VCaP (cell line): ENCODE measurements around the gene HOATZ.
A peak's percentile ranks its signal among the peaks of the same experiment; 100 is the strongest.

Experiments used
- H3K27ac ChIP-seq: fragments of 450-650 bp; 2 replicates; pipeline ENCODE4 v1.5.1; 2017
- TF ChIP-seq, protein P1 (sequence below): fragments of 450-650 bp; conservative IDR thresholded peaks from 2 replicates; pipeline ENCODE4 v1.5.1; 2017; ENCODE audit warnings: mild to moderate bottlenecking, moderate library complexity

HOATZ gene

DNA sequence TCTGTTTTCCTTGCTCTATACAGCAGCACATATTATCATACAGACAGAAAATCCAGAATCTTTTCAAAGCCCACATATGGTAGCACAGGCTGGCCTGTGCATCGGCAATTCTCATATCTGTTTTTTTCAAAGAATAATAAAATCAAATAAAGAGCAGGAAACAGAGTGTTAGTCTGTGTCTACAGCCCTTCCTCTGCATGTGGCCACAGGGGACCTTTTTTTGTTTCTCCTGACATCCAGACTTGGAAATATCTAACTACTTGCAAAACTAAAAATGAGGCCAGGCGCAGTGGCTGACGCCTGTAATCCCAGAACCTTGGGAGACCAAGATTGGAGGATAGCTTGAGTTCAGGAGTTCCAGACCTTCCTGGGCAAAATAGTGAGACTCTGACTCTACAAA lies 46.2 kb downstream of the HOATZ start:
- TF ChIP-seq, protein P1, sequence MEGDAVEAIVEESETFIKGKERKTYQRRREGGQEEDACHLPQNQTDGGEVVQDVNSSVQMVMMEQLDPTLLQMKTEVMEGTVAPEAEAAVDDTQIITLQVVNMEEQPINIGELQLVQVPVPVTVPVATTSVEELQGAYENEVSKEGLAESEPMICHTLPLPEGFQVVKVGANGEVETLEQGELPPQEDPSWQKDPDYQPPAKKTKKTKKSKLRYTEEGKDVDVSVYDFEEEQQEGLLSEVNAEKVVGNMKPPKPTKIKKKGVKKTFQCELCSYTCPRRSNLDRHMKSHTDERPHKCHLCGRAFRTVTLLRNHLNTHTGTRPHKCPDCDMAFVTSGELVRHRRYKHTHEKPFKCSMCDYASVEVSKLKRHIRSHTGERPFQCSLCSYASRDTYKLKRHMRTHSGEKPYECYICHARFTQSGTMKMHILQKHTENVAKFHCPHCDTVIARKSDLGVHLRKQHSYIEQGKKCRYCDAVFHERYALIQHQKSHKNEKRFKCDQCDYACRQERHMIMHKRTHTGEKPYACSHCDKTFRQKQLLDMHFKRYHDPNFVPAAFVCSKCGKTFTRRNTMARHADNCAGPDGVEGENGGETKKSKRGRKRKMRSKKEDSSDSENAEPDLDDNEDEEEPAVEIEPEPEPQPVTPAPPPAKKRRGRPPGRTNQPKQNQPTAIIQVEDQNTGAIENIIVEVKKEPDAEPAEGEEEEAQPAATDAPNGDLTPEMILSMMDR, result no peak
- no peak overlapping the region for H3K27ac ChIP-seq

DNA sequence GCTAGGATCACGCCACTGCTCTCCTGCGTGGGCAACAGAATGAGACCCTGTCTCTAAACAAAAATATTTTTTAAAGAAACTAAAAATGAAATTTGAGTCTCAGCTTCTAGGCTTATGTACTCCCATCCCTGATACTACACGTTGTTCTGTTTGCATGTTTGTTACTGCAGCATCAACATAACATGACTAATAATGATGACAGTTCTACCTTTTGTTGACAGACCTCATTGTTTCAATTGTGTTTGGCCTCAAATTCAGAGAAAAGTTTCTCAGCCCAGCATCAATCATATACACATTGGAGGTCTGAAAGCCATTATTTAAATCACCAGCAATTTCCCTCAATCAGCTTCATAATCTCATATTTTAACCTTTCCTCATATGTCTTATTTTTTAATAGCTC lies 46.7 kb downstream of the HOATZ start:
- TF ChIP-seq, protein P1, result no peak
- no peak overlapping the region for H3K27ac ChIP-seq

DNA sequence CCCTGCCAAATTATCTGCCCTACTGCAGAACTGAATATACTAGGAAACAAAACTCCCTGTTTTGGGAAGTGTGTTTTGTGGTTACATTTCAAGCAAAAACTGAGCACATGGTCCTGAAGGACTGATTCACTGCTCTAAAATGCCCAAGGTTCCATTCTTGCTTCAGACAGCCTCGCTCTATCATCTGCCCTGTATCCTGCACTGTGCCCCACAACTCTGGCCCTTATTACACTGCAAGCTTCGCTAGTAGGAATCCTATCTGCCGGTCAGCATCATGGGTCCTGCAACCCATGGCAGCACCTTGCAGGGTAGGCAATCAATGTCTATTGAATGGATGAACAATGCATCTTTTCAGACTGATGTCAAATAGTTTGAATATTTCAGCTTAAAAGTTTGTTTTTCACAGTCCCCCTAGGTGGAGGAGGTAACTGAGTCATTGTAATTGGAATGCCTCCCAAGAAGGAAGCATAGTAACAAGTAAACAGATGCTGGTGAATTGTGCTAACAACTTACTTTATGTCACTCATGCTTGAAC lies 47.3 kb downstream of the HOATZ start:
- H3K27ac ChIP-seq, result no peak overlapping the region

DNA sequence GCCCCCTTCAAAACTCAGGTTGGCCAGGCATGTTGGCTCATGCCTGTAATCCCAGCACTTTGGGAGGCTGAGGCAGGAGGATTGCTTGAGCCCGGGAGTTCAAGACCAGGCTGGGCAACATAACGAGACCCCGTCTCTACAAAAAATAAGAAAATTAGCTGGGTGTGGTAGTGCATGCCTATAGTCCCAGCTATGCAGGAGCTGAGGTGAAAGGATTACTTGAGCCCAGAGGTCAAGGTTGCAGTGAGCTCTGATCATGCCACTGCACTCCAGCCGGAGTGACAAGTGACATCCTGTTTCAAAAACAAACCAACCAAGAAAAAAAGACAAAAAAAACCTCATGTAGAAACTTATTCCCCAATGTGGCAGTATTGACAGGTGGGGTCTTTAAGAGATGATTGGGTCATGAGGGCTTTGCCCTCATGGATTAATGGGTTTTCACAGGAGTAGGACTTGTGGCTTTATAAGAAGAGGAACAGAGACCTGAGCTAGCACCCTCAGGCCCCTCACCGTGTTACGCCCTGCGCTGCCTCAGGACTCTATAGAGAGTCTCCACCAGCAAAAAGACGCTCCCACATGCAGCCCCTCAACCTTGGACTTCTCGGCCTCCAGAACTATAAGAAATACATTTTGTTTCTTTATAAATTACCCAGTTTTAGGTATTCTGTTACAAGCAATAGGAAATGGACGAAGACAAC lies 48.3 kb downstream of the HOATZ start:
- TF ChIP-seq, protein P1, result no peak
- H3K27ac ChIP-seq, result no peak overlapping the region

More for the DNA sequence above, 47.3 kb downstream of the HOATZ start:
- TF ChIP-seq, protein P1, result no peak

DNA sequence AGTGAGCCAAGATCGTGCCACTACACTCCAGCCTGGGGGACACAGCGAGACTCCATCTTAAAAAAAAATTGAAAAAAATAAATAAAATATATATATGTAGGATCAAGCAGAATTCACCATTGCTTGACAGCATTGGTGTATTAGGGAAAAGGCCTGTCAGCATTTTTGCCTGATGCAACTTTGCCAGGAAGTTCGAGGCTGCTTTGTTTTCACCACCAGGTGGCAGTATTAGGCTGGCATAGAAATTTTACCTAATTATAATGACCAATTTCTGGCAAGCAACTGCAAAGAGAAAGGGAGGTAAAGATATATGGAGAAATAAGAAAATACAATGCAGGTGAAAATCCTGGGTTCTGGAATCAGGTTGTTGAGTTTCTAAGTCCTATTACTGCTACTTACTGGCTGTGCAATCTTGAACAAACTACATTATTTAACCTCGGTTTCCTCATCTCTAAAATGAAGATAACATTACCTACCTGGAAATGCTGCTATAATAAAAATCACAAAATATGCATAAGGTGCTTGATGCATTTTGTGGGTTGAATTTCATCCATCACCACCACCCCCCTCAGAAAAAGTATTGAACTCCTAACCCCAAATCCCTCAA lies 50.6 kb downstream of the HOATZ start:
- no peak overlapping the region for H3K27ac ChIP-seq
- TF ChIP-seq, protein P1, result peak; percentile 95

DNA sequence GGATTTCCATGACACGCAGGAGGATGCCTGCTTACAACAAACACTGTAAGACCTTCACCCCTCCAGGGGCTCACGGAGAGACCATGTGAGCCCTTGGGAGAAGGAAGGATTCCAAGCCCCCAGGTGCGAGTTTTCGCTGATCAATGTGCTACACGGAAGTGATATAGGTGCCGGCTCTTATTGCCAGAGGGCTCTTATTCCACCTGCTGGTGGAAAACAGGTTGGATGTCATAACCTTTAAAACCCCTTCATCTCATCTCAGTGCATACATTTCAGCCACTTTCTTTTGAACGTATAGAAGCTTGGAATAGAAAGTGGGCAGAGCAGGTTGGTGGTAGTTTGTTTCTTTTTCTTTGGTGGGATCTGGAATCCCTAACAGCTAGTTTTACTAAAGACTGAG lies 51.7 kb downstream of the HOATZ start:
- TF ChIP-seq, protein P1, result no peak
- H3K27ac ChIP-seq, result no peak overlapping the region

DNA sequence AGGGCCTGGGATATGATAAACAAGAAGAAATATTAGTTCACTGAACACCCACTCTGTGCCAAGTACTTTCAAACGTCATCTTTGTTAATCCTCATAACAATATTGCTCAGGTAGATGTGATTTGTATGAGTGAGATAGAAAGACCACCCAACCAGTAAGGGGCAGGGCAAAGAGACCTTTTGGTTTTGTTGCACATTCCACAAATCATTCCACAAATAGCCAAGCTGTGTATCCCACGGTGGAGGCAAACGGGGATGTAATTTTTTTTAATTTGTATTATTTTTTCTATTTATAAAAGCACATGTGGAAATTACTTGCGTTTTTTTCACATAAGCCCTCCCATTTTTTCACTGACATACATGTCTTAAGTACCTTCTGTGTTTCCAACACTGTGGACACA lies 54.9 kb downstream of the HOATZ start:
- no peak overlapping the region for H3K27ac ChIP-seq
- TF ChIP-seq, protein P1, result no peak
